Pulmonary artery endothelial cell (primary cell): ENCODE measurements around the gene QRFP. TPM values are rescaled to one million over a fixed set of nuclear protein-coding genes. Genes with fewer than 3 reads are reported as not detected.

Experiments
- DNase-seq: peaks from one replicate; pipeline ENCODE4 v3.0.0-alpha.2; 2011; ENCODE audit warnings: low read depth, low spot score
- total RNA-seq: library from RNA; depleted of rRNA; stranded (reverse); fragments of >200 nt; gene quantifications from 2 replicates; pipeline ENCODE4 v1.2.3, GENCODE V29; 2014

Gene QRFP
- total RNA-seq, 1 donor from 2014 or later = not detected

GRCh38 chr9:130933114-130934046, 36.8 kb upstream of the QRFP start:
- no peak for DNase-seq

DNA sequence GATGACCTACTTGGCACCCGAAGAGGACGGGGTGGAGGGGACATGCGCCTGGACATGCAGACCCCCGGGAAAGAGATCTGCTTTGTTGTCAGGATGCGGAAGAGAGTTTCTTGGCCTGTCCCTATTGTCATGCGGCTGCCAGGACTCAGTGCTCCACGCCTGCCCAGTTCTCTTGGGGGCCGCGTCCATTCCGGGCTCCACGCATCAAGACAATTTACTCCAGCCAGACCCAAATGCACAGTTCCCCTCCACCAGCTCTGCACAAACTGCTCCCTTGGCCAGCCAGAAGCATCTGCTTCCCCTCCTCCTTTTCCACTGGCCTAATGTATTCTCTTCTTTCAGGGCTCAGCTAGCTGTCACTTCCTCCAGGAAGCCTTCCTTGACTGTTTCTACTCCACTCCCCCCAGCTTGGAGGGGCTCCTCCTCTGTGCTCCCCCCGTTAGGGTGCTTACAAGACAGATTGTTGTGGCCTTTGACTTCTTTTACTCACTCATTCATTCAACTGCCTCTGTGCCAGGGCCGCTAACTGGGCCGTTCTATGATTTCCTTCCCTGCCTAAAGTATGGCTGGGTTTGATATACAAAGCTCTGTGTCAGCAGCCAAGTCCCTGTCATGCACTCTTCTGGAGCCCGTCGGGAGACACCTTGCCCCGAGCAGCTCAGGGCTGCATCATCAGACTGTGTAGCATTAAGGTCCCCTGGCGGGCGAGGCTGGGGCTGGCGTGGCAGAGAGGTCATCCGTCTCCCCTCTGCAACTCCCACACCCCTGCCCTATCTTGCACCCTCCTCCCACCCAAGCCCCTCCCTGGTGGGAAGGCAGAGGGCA, 35.9 kb upstream of the QRFP start:
- no peak for DNase-seq

GRCh38 chr9:130931508-130932254, 35.1 kb upstream of the QRFP start:
- no peak for DNase-seq

GRCh38 chr9:130930804-130931349, 34.3 kb upstream of the QRFP start:
- DNase-seq = no peak

GRCh38 chr9:130930132-130930803, 33.7 kb upstream of the QRFP start:
- no peak for DNase-seq

- DNase-seq = no peak
Observed at GRCh38 chr9:130929571-130930038, 33.0 kb upstream of the QRFP start.

DNA sequence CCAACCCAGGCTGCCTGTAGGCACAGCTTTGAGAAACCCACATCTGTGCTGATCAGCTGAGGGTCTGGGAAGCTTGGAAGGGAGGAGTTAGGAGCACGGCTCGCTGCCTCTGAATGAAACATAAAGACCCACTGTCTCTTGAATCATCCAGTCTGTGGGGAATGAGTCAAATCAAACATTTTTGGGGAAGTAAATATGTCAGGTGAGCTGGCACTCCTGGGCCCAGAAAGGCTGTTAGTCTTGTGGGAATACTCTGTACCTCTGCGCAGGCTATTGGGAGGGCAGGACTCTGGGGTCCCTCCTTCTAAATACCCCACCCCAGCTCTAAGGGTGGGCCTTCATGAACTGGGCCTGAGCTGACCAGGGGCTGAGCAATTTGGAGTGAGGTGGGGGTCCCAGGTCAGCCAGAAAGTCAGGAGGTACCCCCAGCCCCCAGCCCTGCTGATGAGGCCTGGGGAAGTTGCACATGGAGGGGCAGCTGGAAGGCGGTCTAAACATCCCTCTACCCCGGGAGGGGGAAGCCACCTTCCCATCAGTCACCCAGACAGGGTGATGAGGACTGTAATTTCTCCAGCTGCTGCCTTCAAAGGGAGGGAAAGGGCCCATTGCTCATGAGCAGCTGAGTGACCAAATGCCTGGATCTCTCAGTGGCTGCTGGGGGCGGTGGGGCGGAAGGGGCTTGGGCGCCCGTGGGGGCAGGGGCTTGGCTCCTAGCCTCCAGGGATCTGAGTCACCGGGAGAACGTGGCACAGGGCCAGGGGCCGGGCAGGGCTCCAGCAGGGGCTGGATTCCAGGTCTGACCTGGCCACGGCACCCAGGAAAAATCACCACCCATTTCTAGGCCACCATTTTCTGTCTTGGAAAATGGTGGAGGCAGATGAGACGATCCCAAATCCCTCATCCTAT, 31.6 kb upstream of the QRFP start:
- DNase-seq = no peak

- DNase-seq = no peak
Observed at GRCh38 chr9:130927338-130927737, 30.7 kb upstream of the QRFP start.

DNA sequence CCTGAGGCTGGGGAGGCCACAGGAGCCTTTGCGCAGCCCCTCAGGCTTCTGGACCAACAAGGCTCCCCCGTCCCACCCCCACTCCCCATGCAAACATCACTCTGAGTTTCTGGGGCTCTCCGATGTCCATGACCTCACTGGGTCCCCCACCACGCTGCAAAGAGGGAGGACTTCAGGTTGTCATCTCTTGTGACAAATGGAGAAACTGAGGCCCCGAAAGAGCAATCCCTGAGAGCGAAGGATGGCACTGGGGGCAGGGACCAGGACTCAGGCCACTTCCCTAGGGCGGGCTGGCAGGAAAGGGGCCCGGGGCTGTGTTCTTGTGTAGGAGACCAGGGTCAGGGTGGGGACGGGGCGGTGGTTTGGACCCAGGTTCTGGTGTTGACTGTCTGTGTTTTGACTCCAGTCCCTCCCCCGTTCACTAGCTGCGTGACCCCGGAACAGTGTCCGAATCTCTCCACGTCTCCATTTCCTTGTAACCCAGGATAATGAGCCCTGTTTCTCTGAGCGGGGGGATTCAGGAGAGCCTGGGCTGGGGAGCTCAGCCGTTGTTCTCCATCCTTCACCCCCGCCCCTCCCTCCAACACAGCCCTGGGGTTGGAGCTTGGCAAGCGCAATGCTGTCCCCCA, 28.6 kb upstream of the QRFP start:
- DNase-seq = no peak

- DNase-seq = no peak
Observed at GRCh38 chr9:130924448-130924788, 27.8 kb upstream of the QRFP start.

GRCh38 chr9:130923611-130924447, 27.2 kb upstream of the QRFP start:
- DNase-seq = no peak

- DNase-seq = no peak
Observed at GRCh38 chr9:130922893-130923610, 26.4 kb upstream of the QRFP start.

- DNase-seq = no peak
Observed at GRCh38 chr9:130921989-130922892, 25.6 kb upstream of the QRFP start.

GRCh38 chr9:130921300-130921988, 24.8 kb upstream of the QRFP start:
- no peak for DNase-seq

DNA sequence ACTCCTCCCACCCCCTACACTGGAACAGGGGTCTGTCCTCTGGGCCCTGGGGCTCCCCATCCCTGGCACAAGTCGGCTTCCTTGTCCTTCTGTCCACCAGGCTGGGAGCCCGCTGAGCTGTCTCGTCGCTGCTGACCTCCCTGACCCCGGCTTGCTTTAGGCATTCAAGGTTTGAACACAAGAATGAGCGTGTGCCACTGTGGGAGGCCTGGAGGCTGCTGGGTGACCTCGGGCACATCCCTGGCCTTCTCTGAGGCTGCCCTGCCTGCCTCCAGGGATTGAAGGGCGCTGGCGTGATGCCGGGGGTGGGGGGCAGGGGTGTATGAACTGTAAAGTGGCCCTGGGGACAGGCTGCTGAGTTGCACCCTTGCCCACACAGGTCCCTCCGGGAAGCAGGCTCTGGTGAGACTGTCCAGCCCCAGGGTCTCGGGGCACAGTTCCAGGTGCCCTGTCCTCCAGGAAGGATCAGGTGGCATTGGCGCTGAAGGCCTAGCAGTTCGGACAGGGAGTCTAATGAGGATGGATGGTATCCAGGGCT, 24.2 kb upstream of the QRFP start:
- DNase-seq = no peak

- no peak for DNase-seq
Observed at GRCh38 chr9:130920233-130920632, 23.6 kb upstream of the QRFP start.
